GM23338 (cell line): ENCODE measurements around the gene VGLL4. TPM values are rescaled to one million over a fixed set of nuclear protein-coding genes. Genes with fewer than 3 reads are reported as not detected.

Source experiments
- ATAC-seq: fragments of 200-7000 bp; cut with Tn5 transposase; 3 replicates; pipeline ENCODE4 v1.9.1; 2020
- DNase-seq: peaks from one replicate; pipeline ENCODE4 v3.0.0-alpha.2; 2015; ENCODE audit warnings: low spot score
- H2AFZ ChIP-seq: fragments of 200-600 bp; sonication (generic); 2 replicates; pipeline ENCODE4 v1.8.0; 2016; ENCODE audit warnings: antibody characterized with exemption, mild to moderate bottlenecking, moderate library complexity
- H3F3A ChIP-seq: fragments of 200-600 bp; sonication (generic); replicated peaks from 2 replicates; pipeline ENCODE4 v1.8.0; 2017; ENCODE audit warnings: antibody characterized with exemption, mixed run types, low read depth
- H3K27ac ChIP-seq: fragments of 200-600 bp; sonication (generic); 2 replicates; pipeline ENCODE4 v1.6.1; 2016; ENCODE audit warnings: low read depth
- H3K27me3 ChIP-seq: fragments of 200-600 bp; sonication (generic); 2 replicates; pipeline ENCODE4 v1.8.0; 2016; ENCODE audit warnings: mild to moderate bottlenecking, mixed run types, moderate library complexity; ENCODE audit not compliant: insufficient read depth
- H3K36me3 ChIP-seq: fragments of 200-600 bp; sonication (generic); 2 replicates; pipeline ENCODE4 v1.8.0; 2016; ENCODE audit warnings: mild to moderate bottlenecking; ENCODE audit not compliant: insufficient read depth
- H3K4me1 ChIP-seq: fragments of 200-600 bp; sonication (generic); 2 replicates; pipeline ENCODE4 v1.8.0; 2016; ENCODE audit warnings: mild to moderate bottlenecking, moderate library complexity; ENCODE audit not compliant: insufficient read depth
- H3K4me2 ChIP-seq: fragments of 200-600 bp; sonication (generic); 2 replicates; pipeline ENCODE4 v1.7.1; 2017; ENCODE audit warnings: mixed run types
- H3K4me3 ChIP-seq: fragments of 200-600 bp; sonication (generic); 2 replicates; pipeline ENCODE4 v1.6.1; 2016; ENCODE audit warnings: mixed run types
- H3K79me2 ChIP-seq: fragments of 200-600 bp; sonication (generic); replicated peaks from 2 replicates; pipeline ENCODE4 v1.8.0; 2017; ENCODE audit warnings: mild to moderate bottlenecking; ENCODE audit not compliant: insufficient read depth
- H3K9me2 ChIP-seq: fragments of 200-600 bp; sonication (generic); 2 replicates; pipeline ENCODE4 v1.8.0; 2017; ENCODE audit not compliant: insufficient read depth
- H4K20me1 ChIP-seq: fragments of 200-600 bp; sonication (generic); replicated peaks from 2 replicates; pipeline ENCODE4 v1.8.0; 2017; ENCODE audit warnings: mild to moderate bottlenecking; ENCODE audit not compliant: insufficient read depth
- H3K27ac Mint-ChIP-seq: 2 replicates; pipeline ENCODE4 v1.8.0; 2020; ENCODE audit warnings: inconsistent platforms, mild to moderate bottlenecking, moderate library complexity, mixed read lengths
- H3K27me3 Mint-ChIP-seq: 3 replicates; pipeline ENCODE4 v1.8.0; 2022; ENCODE audit warnings: low read depth, mild to moderate bottlenecking, moderate library complexity, mixed read lengths, inconsistent platforms; ENCODE audit not compliant: insufficient read depth, poor library complexity
- H3K36me3 Mint-ChIP-seq: 3 replicates; pipeline ENCODE4 v1.8.0; 2021; ENCODE audit warnings: low read depth, mild to moderate bottlenecking, inconsistent platforms, moderate library complexity, mixed read lengths
- H3K4me1 Mint-ChIP-seq: 3 replicates; pipeline ENCODE4 v1.8.0; 2020; ENCODE audit warnings: mild to moderate bottlenecking, inconsistent platforms, mixed read lengths
- H3K4me3 Mint-ChIP-seq: 3 replicates; pipeline ENCODE4 v1.8.0; 2021; ENCODE audit warnings: moderate library complexity, mild to moderate bottlenecking, inconsistent platforms, mixed read lengths
- H3K9me3 Mint-ChIP-seq: 3 replicates; pipeline ENCODE4 v1.8.0; 2020; ENCODE audit warnings: moderate library complexity, mild to moderate bottlenecking, inconsistent platforms, mixed read lengths
- ETS1 ChIP-seq: IDR thresholded peaks from 2 replicates; pipeline ENCODE4 v1.6.1; 2016; ENCODE audit warnings: antibody characterized with exemption
- EZH2 ChIP-seq: fragments of 200-600 bp; sonication (generic); IDR thresholded peaks from one replicate; pipeline ENCODE4 v1.8.0; 2017; ENCODE audit warnings: antibody characterized with exemption, mild to moderate bottlenecking, low read depth; ENCODE audit not compliant: unreplicated experiment
- EZH2phosphoT487 ChIP-seq: fragments of 200-600 bp; sonication (generic); IDR thresholded peaks from one replicate; pipeline ENCODE4 v1.8.1; 2018; ENCODE audit warnings: antibody characterized with exemption; ENCODE audit not compliant: unreplicated experiment
- JUNB ChIP-seq: IDR thresholded peaks from one replicate; pipeline ENCODE4 v1.6.1; 2016; ENCODE audit warnings: antibody characterized with exemption; ENCODE audit not compliant: unreplicated experiment
- NANOG ChIP-seq: IDR thresholded peaks from 2 replicates; pipeline ENCODE4 v1.6.1; 2016; ENCODE audit warnings: antibody characterized with exemption, borderline replicate concordance
- POLR2AphosphoS5 ChIP-seq: IDR thresholded peaks from 2 replicates; pipeline ENCODE4 v1.6.1; 2016; ENCODE audit warnings: antibody characterized with exemption, low read depth
- STAT1 ChIP-seq: IDR thresholded peaks from one replicate; pipeline ENCODE4 v1.6.1; 2016; ENCODE audit warnings: antibody characterized with exemption; ENCODE audit not compliant: unreplicated experiment
- ZNF114 ChIP-seq: fragments of 250-450 bp; sonication (Bioruptor Pico); IDR thresholded peaks from 2 replicates; pipeline ENCODE4 v1.5.0; 2020; ENCODE audit warnings: mild to moderate bottlenecking, moderate library complexity
- ZNF331 ChIP-seq: fragments of 250-450 bp; sonication (Bioruptor Pico); IDR thresholded peaks from 2 replicates; pipeline ENCODE4 v1.5.0; 2020; ENCODE audit warnings: low read depth, mild to moderate bottlenecking, moderate library complexity
- polyA plus RNA-seq: library from polyadenylated mRNA; unstranded; fragments of >200 nt; fragmentation: Nextera tagmentation; extraction: Ambion mirVana; gene quantifications from 2 replicates; pipeline ENCODE4 v1.2.1, GENCODE V29; 2016
- total RNA-seq: library from RNA; depleted of rRNA; stranded (reverse); fragments of >200 nt; shearing (Covaris generic); gene quantifications from 2 replicates; pipeline ENCODE4 v1.2.3, GENCODE V29; 2014
- TF ChIP-seq, protein P1 (sequence below): IDR thresholded peaks from one replicate; pipeline ENCODE4 v1.6.1; 2018; ENCODE audit warnings: antibody characterized with exemption; ENCODE audit not compliant: unreplicated experiment

Gene VGLL4
- total and polyA plus RNA-seq, 2 experiments from 2014 or later = 20.8 to 45.9 TPM

DNA sequence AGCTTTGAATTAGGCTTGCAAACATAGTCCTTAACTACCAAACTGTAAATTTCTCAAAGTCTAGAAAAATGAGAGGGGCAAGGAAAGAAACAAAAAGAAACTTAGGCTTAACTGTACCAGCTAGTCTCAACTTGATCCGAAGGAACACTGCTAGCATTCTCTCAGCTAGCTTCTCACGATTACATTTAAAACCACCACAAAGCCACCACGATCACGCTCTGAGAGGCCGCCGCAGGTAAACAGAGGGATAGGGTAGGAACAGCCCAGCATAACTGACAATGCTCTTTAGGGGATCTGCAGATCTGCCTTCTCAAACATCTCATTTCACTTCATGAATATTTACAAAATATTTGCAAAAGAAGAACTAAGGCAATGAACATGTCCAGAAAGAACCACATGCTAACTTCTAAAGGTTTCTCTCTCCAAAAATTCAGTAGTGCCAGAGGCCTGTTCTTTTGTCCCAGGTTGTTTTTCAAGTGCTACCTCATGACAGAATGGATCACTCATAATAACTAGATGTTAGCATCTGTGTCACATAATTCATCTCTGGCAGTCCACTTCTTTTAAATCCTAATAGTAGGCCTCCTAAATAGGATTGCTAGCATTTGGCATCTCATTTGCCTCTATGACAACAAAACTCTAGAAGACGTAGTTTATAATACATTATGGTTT lies 18.9 kb downstream of the VGLL4 start (continued):
- no peak for TF ChIP-seq ETS1
- TF ChIP-seq, protein P1, sequence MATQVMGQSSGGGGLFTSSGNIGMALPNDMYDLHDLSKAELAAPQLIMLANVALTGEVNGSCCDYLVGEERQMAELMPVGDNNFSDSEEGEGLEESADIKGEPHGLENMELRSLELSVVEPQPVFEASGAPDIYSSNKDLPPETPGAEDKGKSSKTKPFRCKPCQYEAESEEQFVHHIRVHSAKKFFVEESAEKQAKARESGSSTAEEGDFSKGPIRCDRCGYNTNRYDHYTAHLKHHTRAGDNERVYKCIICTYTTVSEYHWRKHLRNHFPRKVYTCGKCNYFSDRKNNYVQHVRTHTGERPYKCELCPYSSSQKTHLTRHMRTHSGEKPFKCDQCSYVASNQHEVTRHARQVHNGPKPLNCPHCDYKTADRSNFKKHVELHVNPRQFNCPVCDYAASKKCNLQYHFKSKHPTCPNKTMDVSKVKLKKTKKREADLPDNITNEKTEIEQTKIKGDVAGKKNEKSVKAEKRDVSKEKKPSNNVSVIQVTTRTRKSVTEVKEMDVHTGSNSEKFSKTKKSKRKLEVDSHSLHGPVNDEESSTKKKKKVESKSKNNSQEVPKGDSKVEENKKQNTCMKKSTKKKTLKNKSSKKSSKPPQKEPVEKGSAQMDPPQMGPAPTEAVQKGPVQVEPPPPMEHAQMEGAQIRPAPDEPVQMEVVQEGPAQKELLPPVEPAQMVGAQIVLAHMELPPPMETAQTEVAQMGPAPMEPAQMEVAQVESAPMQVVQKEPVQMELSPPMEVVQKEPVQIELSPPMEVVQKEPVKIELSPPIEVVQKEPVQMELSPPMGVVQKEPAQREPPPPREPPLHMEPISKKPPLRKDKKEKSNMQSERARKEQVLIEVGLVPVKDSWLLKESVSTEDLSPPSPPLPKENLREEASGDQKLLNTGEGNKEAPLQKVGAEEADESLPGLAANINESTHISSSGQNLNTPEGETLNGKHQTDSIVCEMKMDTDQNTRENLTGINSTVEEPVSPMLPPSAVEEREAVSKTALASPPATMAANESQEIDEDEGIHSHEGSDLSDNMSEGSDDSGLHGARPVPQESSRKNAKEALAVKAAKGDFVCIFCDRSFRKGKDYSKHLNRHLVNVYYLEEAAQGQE = no peak

GRCh38 chr3:11624161-11624560 lies 19.6 kb downstream of the VGLL4 start:
- peaks cover 99% of the 10 kb centered on the region for H3K79me2 ChIP-seq
- Mint-ChIP-seq H3K9me3 (no peaks in the 10 kb centered on the region), H3K27ac (no peak overlapping the region), H3K4me1 (peaks cover 56% of the 10 kb centered on the region), H3K4me3 (no peak overlapping the region), H3K27me3 (no peaks in the 10 kb centered on the region), H3K36me3 (no peaks in the 10 kb centered on the region)
- no peaks in the 10 kb centered on the region for H3K36me3 ChIP-seq
- H3F3A ChIP-seq = no peaks in the 10 kb centered on the region
- H3K4me1 ChIP-seq = peaks cover 12% of the 10 kb centered on the region
- DNase-seq (no peak), ATAC-seq (no peak)
- H3K27ac ChIP-seq = no peak overlapping the region
- H4K20me1 ChIP-seq = peaks cover 41% of the 10 kb centered on the region
- no peak overlapping the region for H3K4me3 ChIP-seq
- no peaks in the 10 kb centered on the region for H3K9me2 ChIP-seq
- no peak overlapping the region for H3K4me2 ChIP-seq
- H3K27me3 ChIP-seq = no peaks in the 10 kb centered on the region
- H2AFZ ChIP-seq = no peak overlapping the region
- TF ChIP-seq EZH2 (no peak), POLR2AphosphoS5 (no peak), ZNF114 (no peak), JUNB (no peak), ETS1 (no peak), NANOG (no peak), ZNF331 (CRISPR knock-in tag) (no peak), EZH2phosphoT487 (no peak), STAT1 (no peak)
- TF ChIP-seq, protein P1 = no peak
